WTC11 (cell line): ENCODE data around the gene SNX2. TPM values are rescaled to one million over a fixed set of nuclear protein-coding genes. Genes with fewer than 3 reads are reported as not detected.

Source experiments
- ATF2 ChIP-seq: sonication (generic); formaldehyde crosslinking; IDR thresholded peaks from 2 replicates; pipeline ENCODE4 v1.8.1; 2022; ENCODE audit warnings: low read depth, missing genetic modification reagents, borderline replicate concordance
- CREB1 ChIP-seq: sonication (generic); formaldehyde crosslinking; IDR thresholded peaks from 2 replicates; pipeline ENCODE4 v1.8.0; 2023; ENCODE audit warnings: mild to moderate bottlenecking, missing genetic modification reagents
- ELF4 ChIP-seq: sonication (generic); formaldehyde crosslinking; IDR thresholded peaks from 2 replicates; pipeline ENCODE4 v1.8.1; 2022; ENCODE audit warnings: low read depth, mild to moderate bottlenecking, moderate library complexity, missing genetic modification reagents
- FOXP1 ChIP-seq: sonication (generic); formaldehyde crosslinking; IDR thresholded peaks from 2 replicates; pipeline ENCODE4 v1.8.0; 2022; ENCODE audit warnings: missing genetic modification reagents, mild to moderate bottlenecking, moderate library complexity, borderline replicate concordance
- HMGA2 ChIP-seq: fragments of 250-450 bp; sonication (Bioruptor Pico); IDR thresholded peaks from 2 replicates; pipeline ENCODE4 v1.4.0; 2021; ENCODE audit warnings: mild to moderate bottlenecking, moderate library complexity
- HMGXB4 ChIP-seq: sonication (generic); formaldehyde crosslinking; IDR thresholded peaks from 2 replicates; pipeline ENCODE4 v1.8.1; 2023; ENCODE audit warnings: mild to moderate bottlenecking, moderate library complexity, missing genetic modification reagents
- KAT7 ChIP-seq: sonication (generic); formaldehyde crosslinking; IDR thresholded peaks from 2 replicates; pipeline ENCODE4 v1.8.1; 2023; ENCODE audit warnings: missing genetic modification reagents, mild to moderate bottlenecking, borderline replicate concordance
- NFATC4 ChIP-seq: fragments of 250-450 bp; sonication (Bioruptor Pico); IDR thresholded peaks from 2 replicates; pipeline ENCODE4 v1.9.0; 2021; ENCODE audit warnings: mild to moderate bottlenecking
- SMAD3 ChIP-seq: sonication (generic); formaldehyde crosslinking; IDR thresholded peaks from 2 replicates; pipeline ENCODE4 v1.8.0; 2022; ENCODE audit warnings: missing genetic modification reagents, mild to moderate bottlenecking, borderline replicate concordance
- SMAD4 ChIP-seq: sonication (generic); formaldehyde crosslinking; IDR thresholded peaks from 2 replicates; pipeline ENCODE4 v1.8.0; 2022; ENCODE audit warnings: mild to moderate bottlenecking, missing genetic modification reagents
- SP1 ChIP-seq: sonication (generic); formaldehyde crosslinking; conservative IDR thresholded peaks from 2 replicates; pipeline ENCODE4 v1.8.1; 2022; ENCODE audit warnings: missing genetic modification reagents
- TEAD1 ChIP-seq: sonication (generic); formaldehyde crosslinking; IDR thresholded peaks from 2 replicates; pipeline ENCODE4 v1.8.0; 2022; ENCODE audit warnings: mild to moderate bottlenecking, missing genetic modification reagents
- ZBTB21 ChIP-seq: sonication (generic); formaldehyde crosslinking; IDR thresholded peaks from 2 replicates; pipeline ENCODE4 v1.8.1; 2023; ENCODE audit warnings: mild to moderate bottlenecking, missing genetic modification reagents, borderline replicate concordance
- ZNF138 ChIP-seq: sonication (generic); formaldehyde crosslinking; conservative IDR thresholded peaks from 2 replicates; pipeline ENCODE4 v1.8.1; 2022; ENCODE audit warnings: mild to moderate bottlenecking, moderate library complexity, missing genetic modification reagents
- ZNF263 ChIP-seq: sonication (generic); formaldehyde crosslinking; IDR thresholded peaks from 2 replicates; pipeline ENCODE4 v1.8.1; 2022; ENCODE audit warnings: low read depth, mild to moderate bottlenecking, moderate library complexity, missing genetic modification reagents
- ZNF416 ChIP-seq: fragments of 250-450 bp; sonication (Bioruptor Pico); IDR thresholded peaks from 2 replicates; pipeline ENCODE4 v1.9.0; 2021; ENCODE audit warnings: mild to moderate bottlenecking, inconsistent platforms
- ZNF671 ChIP-seq: fragments of 250-450 bp; sonication (Bioruptor Pico); IDR thresholded peaks from 2 replicates; pipeline ENCODE4 v1.8.0; 2021; ENCODE audit warnings: mild to moderate bottlenecking
- total RNA-seq: library from RNA; stranded (reverse); gene quantifications from 3 replicates; pipeline ENCODE4 v1.2.3, GENCODE V29; 2021
- TF ChIP-seq, protein P1 (sequence below): sonication (generic); formaldehyde crosslinking; IDR thresholded peaks from 2 replicates; pipeline ENCODE4 v1.8.1; 2023; ENCODE audit warnings: mild to moderate bottlenecking, missing genetic modification reagents, borderline replicate concordance
- TF ChIP-seq, protein P2 (sequence below): sonication (generic); formaldehyde crosslinking; conservative IDR thresholded peaks from 2 replicates; pipeline ENCODE4 v1.8.1; 2023; ENCODE audit warnings: mild to moderate bottlenecking, low read depth, missing genetic modification reagents, moderate library complexity
- TF ChIP-seq, protein P3 (sequence below): sonication (generic); formaldehyde crosslinking; IDR thresholded peaks from 2 replicates; pipeline ENCODE4 v1.8.0; 2022; ENCODE audit warnings: missing genetic modification reagents
- TF ChIP-seq, protein P4 (sequence below): sonication (generic); formaldehyde crosslinking; IDR thresholded peaks from 2 replicates; pipeline ENCODE4 v1.8.1; 2023; ENCODE audit warnings: mild to moderate bottlenecking, missing genetic modification reagents

The SNX2 gene
- total RNA-seq, 1 experiment from 2014 or later = 63.7 TPM

DNA sequence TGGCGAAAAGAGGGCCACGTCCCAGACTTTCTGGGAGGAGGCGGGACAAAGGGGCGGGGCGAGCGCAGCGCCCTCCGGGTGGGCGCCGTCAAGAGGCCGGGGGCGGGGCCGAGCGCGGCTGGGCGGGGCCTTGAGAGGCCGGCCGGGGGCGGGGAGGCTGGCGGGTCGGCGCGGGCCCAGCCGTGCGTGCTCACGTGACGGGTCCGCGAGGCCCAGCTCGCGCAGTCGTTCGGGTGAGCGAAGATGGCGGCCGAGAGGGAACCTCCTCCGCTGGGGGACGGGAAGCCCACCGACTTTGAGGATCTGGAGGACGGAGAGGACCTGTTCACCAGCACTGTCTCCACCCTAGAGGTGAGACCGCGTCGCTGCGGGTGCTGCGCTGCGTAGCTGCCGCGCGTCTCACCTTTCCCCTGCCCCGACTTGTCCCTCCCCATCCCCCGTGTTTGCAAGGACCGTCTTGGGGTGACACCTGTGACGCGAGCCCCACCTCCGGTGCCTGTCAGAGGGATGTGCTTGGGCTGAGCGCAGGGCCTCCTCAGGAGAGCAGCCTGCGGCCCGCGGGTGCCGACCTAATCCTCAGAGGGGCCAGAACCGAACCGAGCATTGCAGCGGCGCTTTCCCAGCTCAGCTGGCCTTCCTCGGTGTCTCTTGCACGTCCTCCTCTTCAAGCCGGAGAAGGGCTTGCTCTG lies at the start of gene SNX2 (continued):
- TF ChIP-seq, protein P1, sequence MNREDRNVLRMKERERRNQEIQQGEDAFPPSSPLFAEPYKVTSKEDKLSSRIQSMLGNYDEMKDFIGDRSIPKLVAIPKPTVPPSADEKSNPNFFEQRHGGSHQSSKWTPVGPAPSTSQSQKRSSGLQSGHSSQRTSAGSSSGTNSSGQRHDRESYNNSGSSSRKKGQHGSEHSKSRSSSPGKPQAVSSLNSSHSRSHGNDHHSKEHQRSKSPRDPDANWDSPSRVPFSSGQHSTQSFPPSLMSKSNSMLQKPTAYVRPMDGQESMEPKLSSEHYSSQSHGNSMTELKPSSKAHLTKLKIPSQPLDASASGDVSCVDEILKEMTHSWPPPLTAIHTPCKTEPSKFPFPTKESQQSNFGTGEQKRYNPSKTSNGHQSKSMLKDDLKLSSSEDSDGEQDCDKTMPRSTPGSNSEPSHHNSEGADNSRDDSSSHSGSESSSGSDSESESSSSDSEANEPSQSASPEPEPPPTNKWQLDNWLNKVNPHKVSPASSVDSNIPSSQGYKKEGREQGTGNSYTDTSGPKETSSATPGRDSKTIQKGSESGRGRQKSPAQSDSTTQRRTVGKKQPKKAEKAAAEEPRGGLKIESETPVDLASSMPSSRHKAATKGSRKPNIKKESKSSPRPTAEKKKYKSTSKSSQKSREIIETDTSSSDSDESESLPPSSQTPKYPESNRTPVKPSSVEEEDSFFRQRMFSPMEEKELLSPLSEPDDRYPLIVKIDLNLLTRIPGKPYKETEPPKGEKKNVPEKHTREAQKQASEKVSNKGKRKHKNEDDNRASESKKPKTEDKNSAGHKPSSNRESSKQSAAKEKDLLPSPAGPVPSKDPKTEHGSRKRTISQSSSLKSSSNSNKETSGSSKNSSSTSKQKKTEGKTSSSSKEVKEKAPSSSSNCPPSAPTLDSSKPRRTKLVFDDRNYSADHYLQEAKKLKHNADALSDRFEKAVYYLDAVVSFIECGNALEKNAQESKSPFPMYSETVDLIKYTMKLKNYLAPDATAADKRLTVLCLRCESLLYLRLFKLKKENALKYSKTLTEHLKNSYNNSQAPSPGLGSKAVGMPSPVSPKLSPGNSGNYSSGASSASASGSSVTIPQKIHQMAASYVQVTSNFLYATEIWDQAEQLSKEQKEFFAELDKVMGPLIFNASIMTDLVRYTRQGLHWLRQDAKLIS (CRISPR knock-in tag) = no peak
- TF ChIP-seq CREB1 (CRISPR knock-in tag) (no peak), ZNF416 (CRISPR knock-in tag) (no peak), HMGA2 (CRISPR knock-in tag) (no peak), KAT7 (no peak), NFATC4 (CRISPR knock-in tag) (no peak), ZNF263 (no peak), SP1 (CRISPR knock-in tag) (peak; percentile 57; the same call in 1 of the 2 replicates), ZBTB21 (CRISPR knock-in tag) (peak; percentile 90), HMGXB4 (no peak), SMAD3 (CRISPR knock-in tag) (peak; percentile 37; the same call in 1 of the 2 replicates), TEAD1 (CRISPR knock-in tag) (no peak), ELF4 (CRISPR knock-in tag) (no peak), ATF2 (no peak), ZNF671 (CRISPR knock-in tag) (no peak), SMAD4 (no peak), ZNF138 (CRISPR knock-in tag) (no peak), FOXP1 (CRISPR knock-in tag) (peak; percentile 45; the same call in 1 of the 2 replicates)
- TF ChIP-seq, protein P2, sequence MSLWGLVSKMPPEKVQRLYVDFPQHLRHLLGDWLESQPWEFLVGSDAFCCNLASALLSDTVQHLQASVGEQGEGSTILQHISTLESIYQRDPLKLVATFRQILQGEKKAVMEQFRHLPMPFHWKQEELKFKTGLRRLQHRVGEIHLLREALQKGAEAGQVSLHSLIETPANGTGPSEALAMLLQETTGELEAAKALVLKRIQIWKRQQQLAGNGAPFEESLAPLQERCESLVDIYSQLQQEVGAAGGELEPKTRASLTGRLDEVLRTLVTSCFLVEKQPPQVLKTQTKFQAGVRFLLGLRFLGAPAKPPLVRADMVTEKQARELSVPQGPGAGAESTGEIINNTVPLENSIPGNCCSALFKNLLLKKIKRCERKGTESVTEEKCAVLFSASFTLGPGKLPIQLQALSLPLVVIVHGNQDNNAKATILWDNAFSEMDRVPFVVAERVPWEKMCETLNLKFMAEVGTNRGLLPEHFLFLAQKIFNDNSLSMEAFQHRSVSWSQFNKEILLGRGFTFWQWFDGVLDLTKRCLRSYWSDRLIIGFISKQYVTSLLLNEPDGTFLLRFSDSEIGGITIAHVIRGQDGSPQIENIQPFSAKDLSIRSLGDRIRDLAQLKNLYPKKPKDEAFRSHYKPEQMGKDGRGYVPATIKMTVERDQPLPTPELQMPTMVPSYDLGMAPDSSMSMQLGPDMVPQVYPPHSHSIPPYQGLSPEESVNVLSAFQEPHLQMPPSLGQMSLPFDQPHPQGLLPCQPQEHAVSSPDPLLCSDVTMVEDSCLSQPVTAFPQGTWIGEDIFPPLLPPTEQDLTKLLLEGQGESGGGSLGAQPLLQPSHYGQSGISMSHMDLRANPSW = no peak
- TF ChIP-seq, protein P3, sequence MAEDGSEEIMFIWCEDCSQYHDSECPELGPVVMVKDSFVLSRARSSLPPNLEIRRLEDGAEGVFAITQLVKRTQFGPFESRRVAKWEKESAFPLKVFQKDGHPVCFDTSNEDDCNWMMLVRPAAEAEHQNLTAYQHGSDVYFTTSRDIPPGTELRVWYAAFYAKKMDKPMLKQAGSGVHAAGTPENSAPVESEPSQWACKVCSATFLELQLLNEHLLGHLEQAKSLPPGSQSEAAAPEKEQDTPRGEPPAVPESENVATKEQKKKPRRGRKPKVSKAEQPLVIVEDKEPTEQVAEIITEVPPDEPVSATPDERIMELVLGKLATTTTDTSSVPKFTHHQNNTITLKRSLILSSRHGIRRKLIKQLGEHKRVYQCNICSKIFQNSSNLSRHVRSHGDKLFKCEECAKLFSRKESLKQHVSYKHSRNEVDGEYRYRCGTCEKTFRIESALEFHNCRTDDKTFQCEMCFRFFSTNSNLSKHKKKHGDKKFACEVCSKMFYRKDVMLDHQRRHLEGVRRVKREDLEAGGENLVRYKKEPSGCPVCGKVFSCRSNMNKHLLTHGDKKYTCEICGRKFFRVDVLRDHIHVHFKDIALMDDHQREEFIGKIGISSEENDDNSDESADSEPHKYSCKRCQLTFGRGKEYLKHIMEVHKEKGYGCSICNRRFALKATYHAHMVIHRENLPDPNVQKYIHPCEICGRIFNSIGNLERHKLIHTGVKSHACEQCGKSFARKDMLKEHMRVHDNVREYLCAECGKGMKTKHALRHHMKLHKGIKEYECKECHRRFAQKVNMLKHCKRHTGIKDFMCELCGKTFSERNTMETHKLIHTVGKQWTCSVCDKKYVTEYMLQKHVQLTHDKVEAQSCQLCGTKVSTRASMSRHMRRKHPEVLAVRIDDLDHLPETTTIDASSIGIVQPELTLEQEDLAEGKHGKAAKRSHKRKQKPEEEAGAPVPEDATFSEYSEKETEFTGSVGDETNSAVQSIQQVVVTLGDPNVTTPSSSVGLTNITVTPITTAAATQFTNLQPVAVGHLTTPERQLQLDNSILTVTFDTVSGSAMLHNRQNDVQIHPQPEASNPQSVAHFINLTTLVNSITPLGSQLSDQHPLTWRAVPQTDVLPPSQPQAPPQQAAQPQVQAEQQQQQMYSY (CRISPR knock-in tag) = no peak
- TF ChIP-seq, protein P4, sequence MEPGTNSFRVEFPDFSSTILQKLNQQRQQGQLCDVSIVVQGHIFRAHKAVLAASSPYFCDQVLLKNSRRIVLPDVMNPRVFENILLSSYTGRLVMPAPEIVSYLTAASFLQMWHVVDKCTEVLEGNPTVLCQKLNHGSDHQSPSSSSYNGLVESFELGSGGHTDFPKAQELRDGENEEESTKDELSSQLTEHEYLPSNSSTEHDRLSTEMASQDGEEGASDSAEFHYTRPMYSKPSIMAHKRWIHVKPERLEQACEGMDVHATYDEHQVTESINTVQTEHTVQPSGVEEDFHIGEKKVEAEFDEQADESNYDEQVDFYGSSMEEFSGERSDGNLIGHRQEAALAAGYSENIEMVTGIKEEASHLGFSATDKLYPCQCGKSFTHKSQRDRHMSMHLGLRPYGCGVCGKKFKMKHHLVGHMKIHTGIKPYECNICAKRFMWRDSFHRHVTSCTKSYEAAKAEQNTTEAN (CRISPR knock-in tag) = no peak
